SJCRH30 (cell line): ENCODE results near the gene NCF1. TPM values are rescaled to one million over a fixed set of nuclear protein-coding genes. Genes with fewer than 3 reads are reported as not detected.

Experiments used
- total RNA-seq: library from RNA; depleted of rRNA; stranded (reverse); fragments of >200 nt; shearing (Covaris generic); gene quantifications from 2 replicates; pipeline ENCODE4 v1.2.3, GENCODE V29; 2014; rRNA removed

The NCF1 gene
- total RNA-seq, 1 experiment from 2014 or later = not detected

Other genes with a start within 250 kb of the NCF1 start
- gene GTF2I, start 116.3 kb upstream of the NCF1 start, total RNA-seq = 161 and 181 TPM in 2 replicates
- 5.9 and 7.6 TPM in 2 replicates for gene GTF2IRD2, start 77.6 kb downstream of the NCF1 start, total RNA-seq
- gene CASTOR2, start 190.7 kb downstream of the NCF1 start, total RNA-seq = 23.2 and 24.6 TPM in 2 replicates